Loucy (cell line): ENCODE data around the gene IL18BP.

Experiments
- H2AFZ ChIP-seq: fragments of 200-600 bp; sonication (generic); 2 replicates; pipeline ENCODE4 v1.6.0; 2016; ENCODE audit warnings: antibody characterized with exemption, mild to moderate bottlenecking, low read length, moderate library complexity
- H3F3A ChIP-seq: fragments of 200-600 bp; 2 replicates; pipeline ENCODE4 v1.6.0; 2016; ENCODE audit warnings: antibody characterized with exemption, low read depth, mild to moderate bottlenecking
- H3K27me3 ChIP-seq: fragments of 200-600 bp; sonication (generic); 2 replicates; pipeline ENCODE4 v1.6.1; 2014; ENCODE audit warnings: low read length, mild to moderate bottlenecking; ENCODE audit not compliant: insufficient read depth, poor library complexity, severe bottlenecking
- H3K36me3 ChIP-seq: fragments of 200-600 bp; sonication (generic); 2 replicates; pipeline ENCODE4 v1.6.1; 2016; ENCODE audit warnings: low read length; ENCODE audit not compliant: insufficient read depth
- H3K4me1 ChIP-seq: fragments of 200-600 bp; sonication (generic); 2 replicates; pipeline ENCODE4 v1.5.1; 2014; ENCODE audit warnings: low read length, mild to moderate bottlenecking; ENCODE audit not compliant: insufficient read depth, poor library complexity, severe bottlenecking
- H3K4me2 ChIP-seq: fragments of 200-600 bp; sonication (generic); 2 replicates; pipeline ENCODE4 v1.6.0; 2014; ENCODE audit warnings: antibody characterized with exemption, low read length, low read depth, mild to moderate bottlenecking; ENCODE audit not compliant: poor library complexity, severe bottlenecking
- H3K4me3 ChIP-seq: fragments of 200-600 bp; sonication (generic); 2 replicates; pipeline ENCODE4 v1.5.1; 2014; ENCODE audit warnings: low read length, mild to moderate bottlenecking, mixed read lengths; ENCODE audit not compliant: poor library complexity, severe bottlenecking
- H3K79me2 ChIP-seq: fragments of 200-600 bp; sonication (generic); 2 replicates; pipeline ENCODE4 v1.6.1; 2014; ENCODE audit warnings: low read length; ENCODE audit not compliant: insufficient read depth
- H3K9ac ChIP-seq: fragments of 200-600 bp; sonication (generic); 2 replicates; pipeline ENCODE4 v1.6.0; 2014; ENCODE audit warnings: mild to moderate bottlenecking, low read depth, low read length, moderate library complexity; ENCODE audit not compliant: poor library complexity, severe bottlenecking
- H3K9me2 ChIP-seq: fragments of 200-600 bp; sonication (generic); replicated peaks from 2 replicates; pipeline ENCODE4 v1.6.1; 2016; ENCODE audit warnings: low read depth, low read length, mixed read lengths
- H3K9me3 ChIP-seq: fragments of 200-600 bp; sonication (generic); 2 replicates; pipeline ENCODE4 v1.6.1; 2014; ENCODE audit warnings: mild to moderate bottlenecking, antibody characterized with exemption, low read length, low read depth; ENCODE audit not compliant: insufficient read depth
- H4K20me1 ChIP-seq: fragments of 200-600 bp; sonication (generic); 2 replicates; pipeline ENCODE4 v1.6.0; 2014; ENCODE audit warnings: antibody characterized with exemption, low read length, mild to moderate bottlenecking; ENCODE audit not compliant: insufficient read depth, poor library complexity, severe bottlenecking
- EZH2phosphoT487 ChIP-seq: fragments of 200-600 bp; IDR thresholded peaks from 2 replicates; pipeline ENCODE4 v1.6.1; 2018; ENCODE audit warnings: antibody characterized with exemption, mild to moderate bottlenecking, moderate library complexity, borderline replicate concordance
- TF ChIP-seq, protein P1 (sequence below): fragments of 200-600 bp; sonication (generic); conservative IDR thresholded peaks from 2 replicates; pipeline ENCODE4 v1.5.1; 2014; ENCODE audit warnings: mild to moderate bottlenecking, antibody characterized with exemption, low read length

IL18BP gene

DNA sequence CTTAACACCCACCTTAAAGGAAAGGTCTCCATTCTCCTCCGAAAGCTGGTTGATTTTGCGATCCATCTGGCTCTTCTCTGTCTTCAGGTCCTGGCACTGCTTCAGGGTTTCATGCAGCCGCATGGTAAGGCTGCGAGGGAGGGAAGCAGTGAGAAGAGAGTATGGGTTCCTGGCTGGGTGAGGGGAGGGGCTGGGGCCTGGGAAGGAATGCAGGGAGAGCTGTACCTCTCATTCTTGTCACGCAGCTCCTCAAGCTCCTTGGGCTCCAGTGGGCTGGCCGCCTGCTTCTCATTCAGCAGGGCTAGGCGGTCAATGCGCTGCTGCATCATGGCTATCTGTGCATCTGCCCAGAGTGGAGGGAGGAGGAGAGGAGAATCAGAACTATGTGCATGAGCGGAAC is 19.5 kb downstream of the IL18BP start:
- Histone ChIP-seq H3K36me3 (peaks cover 98% of the 10 kb centered on the region), H3K9me3 (no peaks in the 10 kb centered on the region)
- TF ChIP-seq, protein P1, sequence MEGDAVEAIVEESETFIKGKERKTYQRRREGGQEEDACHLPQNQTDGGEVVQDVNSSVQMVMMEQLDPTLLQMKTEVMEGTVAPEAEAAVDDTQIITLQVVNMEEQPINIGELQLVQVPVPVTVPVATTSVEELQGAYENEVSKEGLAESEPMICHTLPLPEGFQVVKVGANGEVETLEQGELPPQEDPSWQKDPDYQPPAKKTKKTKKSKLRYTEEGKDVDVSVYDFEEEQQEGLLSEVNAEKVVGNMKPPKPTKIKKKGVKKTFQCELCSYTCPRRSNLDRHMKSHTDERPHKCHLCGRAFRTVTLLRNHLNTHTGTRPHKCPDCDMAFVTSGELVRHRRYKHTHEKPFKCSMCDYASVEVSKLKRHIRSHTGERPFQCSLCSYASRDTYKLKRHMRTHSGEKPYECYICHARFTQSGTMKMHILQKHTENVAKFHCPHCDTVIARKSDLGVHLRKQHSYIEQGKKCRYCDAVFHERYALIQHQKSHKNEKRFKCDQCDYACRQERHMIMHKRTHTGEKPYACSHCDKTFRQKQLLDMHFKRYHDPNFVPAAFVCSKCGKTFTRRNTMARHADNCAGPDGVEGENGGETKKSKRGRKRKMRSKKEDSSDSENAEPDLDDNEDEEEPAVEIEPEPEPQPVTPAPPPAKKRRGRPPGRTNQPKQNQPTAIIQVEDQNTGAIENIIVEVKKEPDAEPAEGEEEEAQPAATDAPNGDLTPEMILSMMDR = no peak
- TF ChIP-seq EZH2phosphoT487 = no peak

GRCh38 chr11:72023335-72023734 is 24.6 kb downstream of the IL18BP start:
- Histone ChIP-seq H3K9ac (no peak overlapping the region), H3K79me2 (peaks cover 28% of the 10 kb centered on the region), H3K36me3 (peaks cover 96% of the 10 kb centered on the region), H3K4me3 (no peak overlapping the region), H3K9me2 (no peaks in the 10 kb centered on the region), H3K4me1 (no peaks in the 10 kb centered on the region), H4K20me1 (peaks cover 15% of the 10 kb centered on the region), H2AFZ (no peak overlapping the region), H3K4me2 (no peak overlapping the region), H3K9me3 (no peaks in the 10 kb centered on the region), H3F3A (no peaks in the 10 kb centered on the region), H3K27me3 (no peaks in the 10 kb centered on the region)
- TF ChIP-seq EZH2phosphoT487 = no peak
- TF ChIP-seq, protein P1 = no peak

More for the DNA sequence above, 19.5 kb downstream of the IL18BP start:
- H4K20me1 ChIP-seq = no peaks in the 10 kb centered on the region
- no peaks in the 10 kb centered on the region for H3F3A ChIP-seq
- H3K9me2 ChIP-seq = no peaks in the 10 kb centered on the region
- H2AFZ ChIP-seq = no peak overlapping the region
- H3K27me3 ChIP-seq = no peaks in the 10 kb centered on the region
- H3K4me2 ChIP-seq = no peak overlapping the region
- H3K79me2 ChIP-seq = no peaks in the 10 kb centered on the region
- no peak overlapping the region for H3K4me3 ChIP-seq
- no peaks in the 10 kb centered on the region for H3K4me1 ChIP-seq
- H3K9ac ChIP-seq = no peak overlapping the region

GRCh38 chr11:72024069-72024754 is 25.5 kb downstream of the IL18BP start:
- Histone ChIP-seq H3K79me2 (peaks cover 32% of the 10 kb centered on the region), H3K4me3 (no peak overlapping the region), H3K36me3 (peaks cover 96% of the 10 kb centered on the region), H3F3A (no peaks in the 10 kb centered on the region), H3K9me3 (no peaks in the 10 kb centered on the region), H3K9ac (peak overlapping the region; percentile 57), H2AFZ (no peak overlapping the region), H3K9me2 (no peaks in the 10 kb centered on the region), H3K4me1 (no peaks in the 10 kb centered on the region), H3K27me3 (no peaks in the 10 kb centered on the region), H4K20me1 (peaks cover 22% of the 10 kb centered on the region), H3K4me2 (no peak overlapping the region)
- TF ChIP-seq, protein P1 = no peak
- TF ChIP-seq EZH2phosphoT487 = no peak
